HG02973 (cell line): ENCODE data around the gene BLM.

Source experiments
- ATAC-seq: cut with Tn5 transposase; IDR thresholded peaks from one replicate; pipeline ENCODE4 v1.9.1; 2021; ENCODE audit warnings: moderate library complexity; ENCODE audit not compliant: unreplicated experiment

The BLM gene

DNA sequence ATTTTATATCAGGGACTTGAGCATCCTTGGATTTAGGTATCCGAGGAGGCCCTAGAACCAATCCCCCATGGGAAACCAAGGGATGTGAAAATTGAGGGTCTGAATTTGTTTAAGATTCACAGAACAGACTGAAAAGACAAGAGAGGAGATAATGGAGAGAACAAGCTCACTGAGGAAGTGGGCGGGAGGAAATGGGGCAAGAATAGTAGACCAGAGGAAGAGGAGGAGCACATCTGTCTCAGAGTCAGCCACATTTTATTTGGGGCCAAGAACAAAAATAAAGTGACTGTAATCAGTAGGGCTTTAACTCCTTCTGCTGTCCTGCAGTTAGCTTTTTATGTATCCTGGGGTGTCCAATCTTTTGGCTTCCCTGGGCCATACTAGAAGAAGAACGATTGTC is 63.8 kb downstream of the BLM start:
- no peak for ATAC-seq

GRCh38 chr15:90782442-90782841 is 65.3 kb downstream of the BLM start:
- no peak for ATAC-seq

GRCh38 chr15:90787881-90788280 is 70.7 kb downstream of the BLM start:
- ATAC-seq = no peak

DNA sequence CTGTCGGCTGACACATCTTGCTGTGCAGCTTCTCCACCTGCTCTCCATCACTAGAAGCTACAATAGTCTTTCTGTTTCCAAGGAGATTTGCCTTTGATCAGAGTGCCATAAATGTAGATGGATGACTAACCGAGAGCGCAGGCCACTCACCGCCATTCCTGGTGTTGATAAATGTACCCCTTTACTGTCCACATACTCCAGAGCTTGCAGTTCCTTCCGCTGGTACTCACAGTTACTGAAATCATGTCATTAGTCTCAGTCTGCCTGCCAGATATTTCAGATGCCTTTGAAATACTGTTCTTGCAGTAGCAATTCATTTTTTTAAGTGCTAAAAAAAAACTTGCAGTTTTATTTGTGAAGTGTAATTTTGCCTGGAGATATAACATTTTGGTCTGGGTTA is 72.3 kb downstream of the BLM start:
- no peak for ATAC-seq

DNA sequence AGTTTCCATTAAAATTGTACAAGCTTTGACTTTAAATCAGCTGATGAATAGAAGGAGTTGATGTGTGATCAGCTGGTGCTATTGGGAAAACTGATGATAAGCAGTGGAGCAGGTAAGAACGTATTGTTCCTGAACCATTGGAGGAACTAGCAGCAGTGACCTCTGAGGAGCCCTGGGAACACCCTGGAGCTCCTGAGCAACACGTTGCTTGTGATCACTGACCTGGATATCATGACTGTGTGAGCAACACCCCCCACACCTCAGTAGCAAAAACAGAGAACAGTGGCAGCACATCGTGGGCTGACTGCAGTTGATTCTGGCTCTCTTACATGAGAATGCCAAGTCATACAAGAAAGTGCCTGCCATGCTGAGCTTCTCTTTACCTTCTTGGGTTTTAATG is 72.9 kb downstream of the BLM start:
- no peak for ATAC-seq

DNA sequence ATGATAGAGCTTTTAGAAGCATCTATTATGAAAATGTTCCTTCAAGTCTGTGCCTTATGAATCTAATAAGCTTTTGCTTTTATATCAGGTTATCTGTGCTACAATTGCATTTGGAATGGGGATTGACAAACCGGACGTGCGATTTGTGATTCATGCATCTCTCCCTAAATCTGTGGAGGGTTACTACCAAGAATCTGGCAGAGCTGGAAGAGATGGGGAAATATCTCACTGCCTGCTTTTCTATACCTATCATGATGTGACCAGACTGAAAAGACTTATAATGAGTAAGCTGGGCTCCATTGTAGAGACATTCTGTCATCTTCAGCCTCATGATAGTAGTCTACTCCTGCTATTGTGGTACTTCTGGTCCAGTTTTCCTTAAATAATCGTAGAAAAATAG is 73.4 kb downstream of the BLM start:
- ATAC-seq = no peak

- no peak for ATAC-seq
These were observed 77.4 kb downstream of the BLM start for GRCh38 chr15:90794538-90794937.

GRCh38 chr15:90799639-90800170 is 82.6 kb downstream of the BLM start:
- ATAC-seq = no peak

- ATAC-seq = no peak
These were observed 84.7 kb downstream of the BLM start for GRCh38 chr15:90801803-90802202.

DNA sequence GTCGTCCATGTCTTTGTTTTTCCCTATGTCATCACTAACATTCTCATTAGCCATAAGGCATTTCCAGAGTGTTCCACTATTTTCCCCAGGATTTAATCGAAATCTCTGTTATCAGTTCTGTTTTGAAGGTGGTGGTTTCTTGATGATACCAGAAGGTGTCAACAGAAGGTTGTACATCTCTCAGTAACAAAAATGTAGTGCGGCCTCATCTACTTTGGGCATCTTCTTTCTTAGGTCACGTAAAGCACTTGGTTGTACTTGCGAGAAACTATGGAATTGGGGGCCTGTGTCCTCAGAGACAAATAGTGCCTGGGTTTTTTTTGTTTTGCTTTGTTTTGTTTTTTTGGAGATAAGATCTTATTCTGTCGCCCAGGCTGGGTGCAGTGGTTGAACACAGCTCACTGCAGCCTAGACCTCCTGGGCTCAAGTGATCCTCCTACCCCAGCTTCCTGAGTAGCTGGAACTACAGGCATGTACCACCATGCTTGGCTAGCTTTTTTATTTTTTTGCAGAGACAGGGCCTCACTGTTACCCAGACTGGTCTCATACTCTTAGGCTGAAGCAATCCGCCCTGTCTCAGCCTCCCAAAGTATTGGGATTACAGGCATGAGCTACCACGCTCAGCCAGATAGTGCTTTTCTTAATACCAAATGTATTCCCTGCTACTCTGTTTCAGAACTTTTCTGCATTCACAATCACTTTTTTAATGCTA is 90.1 kb downstream of the BLM start:
- no peak for ATAC-seq

DNA sequence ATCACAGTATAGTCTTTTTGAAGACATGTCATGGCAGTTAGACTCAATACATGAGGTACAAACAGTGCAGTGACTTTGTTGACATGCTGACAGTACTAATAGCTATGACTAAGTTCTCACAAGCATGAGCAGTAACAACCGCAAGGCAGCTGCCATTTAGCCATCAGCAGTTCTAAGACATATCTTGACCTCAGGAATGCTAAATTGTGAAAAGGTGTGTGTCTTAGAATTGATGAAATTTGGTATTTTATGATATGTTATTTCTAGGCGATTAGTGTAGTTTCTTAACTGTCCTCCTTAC is 90.6 kb downstream of the BLM start:
- no peak for ATAC-seq

DNA sequence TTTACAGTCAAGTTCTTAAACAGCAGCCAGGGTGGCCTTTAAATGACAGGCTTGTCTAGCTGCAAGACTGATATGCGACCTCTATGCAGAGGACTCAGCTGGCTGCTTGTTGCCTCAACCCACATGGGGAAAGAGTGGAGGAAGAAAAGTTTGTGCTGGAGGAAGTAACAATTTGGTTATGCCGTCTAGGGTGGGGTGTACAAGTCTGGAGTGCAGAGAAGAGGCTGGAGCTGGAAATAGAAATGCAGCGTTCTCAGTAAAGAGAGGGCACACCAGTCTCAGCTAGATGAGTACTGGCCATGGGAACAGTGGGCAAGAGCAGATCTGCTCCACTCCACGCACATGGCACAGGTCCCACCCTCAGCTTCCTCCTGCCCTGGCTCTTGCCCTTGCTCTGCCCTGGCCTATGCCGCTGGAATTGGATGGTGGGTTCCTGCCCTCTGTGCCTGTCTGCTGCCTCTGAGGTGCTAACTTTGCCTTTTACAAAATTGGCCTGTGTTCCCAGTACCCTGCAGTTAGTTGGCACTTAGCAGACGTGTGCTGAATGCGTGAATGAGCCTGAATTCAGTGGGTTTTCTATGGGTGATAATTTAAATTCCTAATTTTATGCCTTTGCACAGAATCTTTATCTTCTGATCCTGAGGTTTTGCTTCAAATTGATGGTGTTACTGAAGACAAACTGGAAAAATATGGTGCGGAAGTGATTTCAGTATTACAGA is 91.5 kb downstream of the BLM start:
- no peak for ATAC-seq

DNA sequence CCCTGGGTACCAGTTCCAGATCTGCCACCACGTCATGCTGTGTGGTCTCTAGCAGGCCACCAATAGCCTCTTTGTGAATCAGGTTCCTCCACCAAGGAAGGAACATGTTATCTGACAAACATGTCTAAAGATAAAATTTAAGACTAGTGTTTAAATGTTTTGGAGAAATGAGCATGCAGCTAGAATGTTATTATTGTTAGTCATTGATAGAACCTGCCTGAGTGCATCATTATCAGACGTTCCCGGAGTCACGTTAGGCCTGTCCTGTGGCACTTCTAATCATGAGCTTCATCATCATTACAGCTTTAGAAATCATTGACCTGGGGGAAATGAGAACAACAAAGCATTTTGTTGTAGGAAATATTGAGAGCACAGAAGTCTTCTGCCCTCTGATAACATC is 92.4 kb downstream of the BLM start:
- ATAC-seq = no peak

GRCh38 chr15:90810354-90810753 is 93.2 kb downstream of the BLM start:
- no peak for ATAC-seq

GRCh38 chr15:90812171-90812957 is 95.2 kb downstream of the BLM start:
- no peak for ATAC-seq

DNA sequence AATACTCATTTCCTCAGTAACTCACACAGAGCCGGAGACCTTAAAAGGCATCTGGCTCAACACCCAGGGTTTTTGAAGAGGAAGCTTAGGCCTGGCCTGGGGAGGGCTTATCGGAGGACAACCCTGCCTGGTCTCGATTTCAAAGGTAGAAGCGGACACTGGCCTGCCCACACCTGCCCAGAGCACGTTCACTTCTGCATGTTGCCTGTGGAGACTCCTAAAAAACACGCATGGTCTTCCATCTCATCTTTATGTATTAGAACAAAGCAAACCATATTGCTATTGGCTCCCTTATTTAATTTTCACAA is 95.8 kb downstream of the BLM start:
- no peak for ATAC-seq

DNA sequence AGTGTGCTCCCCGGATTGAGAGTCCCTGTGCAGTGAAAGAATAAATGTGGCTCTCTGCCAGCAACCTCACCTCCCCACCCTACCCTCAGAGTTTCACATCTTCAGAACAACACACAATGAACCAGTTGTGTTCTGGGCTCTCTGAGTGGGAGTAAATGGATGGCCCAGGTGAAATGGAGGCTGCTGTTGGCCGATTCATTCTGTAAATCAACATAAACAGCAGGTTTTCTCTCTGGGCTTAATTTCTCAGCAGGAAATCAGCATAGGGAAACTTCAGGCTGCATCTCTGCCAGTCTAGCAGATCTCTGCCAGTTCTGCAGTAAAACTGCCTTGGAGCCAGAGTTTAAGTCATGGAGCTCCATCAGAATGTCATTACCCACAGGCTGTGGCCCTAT is 96.6 kb downstream of the BLM start:
- no peak for ATAC-seq

DNA sequence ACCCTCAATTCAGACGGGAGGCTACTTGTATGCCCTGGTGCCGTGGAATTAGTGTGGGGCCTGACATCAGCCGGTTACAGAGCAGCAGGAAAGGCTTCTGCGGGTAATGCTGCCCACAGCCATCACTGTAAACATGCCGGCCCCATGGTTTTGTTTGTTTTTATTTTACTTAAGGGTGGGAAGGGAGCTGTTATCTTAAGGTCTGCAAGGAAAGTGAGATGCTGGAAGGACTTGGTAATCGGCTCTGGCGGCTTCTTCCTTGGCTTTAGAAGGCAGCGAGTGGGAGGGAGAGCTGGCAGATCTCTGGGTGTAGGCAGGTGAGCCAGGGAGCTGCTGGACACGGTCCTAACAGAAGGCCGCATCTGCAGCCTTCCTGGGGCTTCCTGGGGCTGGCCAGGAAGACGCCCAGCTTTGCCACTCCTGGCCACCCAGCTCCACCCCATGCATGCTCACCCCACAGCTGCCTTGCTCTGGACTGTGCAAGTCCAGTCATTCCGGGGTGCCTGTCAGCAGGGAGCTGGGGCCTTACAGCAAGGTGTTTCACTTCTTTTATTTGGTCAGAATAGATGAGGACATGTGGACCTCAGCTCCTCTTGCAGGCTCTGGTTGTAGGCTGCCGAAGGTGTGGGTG is 97.2 kb downstream of the BLM start:
- no peak for ATAC-seq

DNA sequence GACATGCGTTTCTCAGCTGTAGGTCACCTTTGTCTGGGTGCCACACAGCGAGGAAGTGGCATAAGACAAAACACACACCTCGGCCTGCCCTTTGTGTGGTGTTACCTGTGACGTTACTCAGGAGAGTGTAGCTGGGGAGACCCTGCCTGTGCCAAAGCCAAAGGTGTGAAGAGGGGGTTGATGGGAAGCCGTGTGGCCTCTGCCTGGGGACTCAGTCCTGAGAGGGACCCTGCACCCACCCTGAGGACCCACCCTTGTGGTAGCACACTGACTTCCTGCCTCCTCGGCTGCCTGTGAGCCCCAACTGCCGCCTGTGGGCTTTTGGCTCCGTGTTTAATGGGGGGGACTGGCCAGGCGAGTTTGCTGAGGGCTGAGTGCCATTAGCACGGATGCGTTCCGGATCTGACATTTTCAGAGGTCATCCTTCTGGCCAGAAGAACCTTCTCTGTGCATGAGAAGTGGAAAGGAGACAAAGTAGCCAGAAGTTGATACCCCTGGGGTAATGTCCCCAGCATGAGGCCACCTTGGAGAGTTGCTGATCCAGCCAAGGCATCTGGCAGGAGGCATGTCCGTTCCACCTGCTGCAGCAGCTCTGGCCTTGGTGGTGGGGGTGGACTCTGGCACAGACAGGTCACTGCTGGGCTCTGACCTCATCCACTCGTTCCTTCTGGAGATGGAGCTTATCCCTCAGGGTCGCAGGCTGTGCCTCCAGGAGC is 99.4 kb downstream of the BLM start:
- ATAC-seq = no peak

DNA sequence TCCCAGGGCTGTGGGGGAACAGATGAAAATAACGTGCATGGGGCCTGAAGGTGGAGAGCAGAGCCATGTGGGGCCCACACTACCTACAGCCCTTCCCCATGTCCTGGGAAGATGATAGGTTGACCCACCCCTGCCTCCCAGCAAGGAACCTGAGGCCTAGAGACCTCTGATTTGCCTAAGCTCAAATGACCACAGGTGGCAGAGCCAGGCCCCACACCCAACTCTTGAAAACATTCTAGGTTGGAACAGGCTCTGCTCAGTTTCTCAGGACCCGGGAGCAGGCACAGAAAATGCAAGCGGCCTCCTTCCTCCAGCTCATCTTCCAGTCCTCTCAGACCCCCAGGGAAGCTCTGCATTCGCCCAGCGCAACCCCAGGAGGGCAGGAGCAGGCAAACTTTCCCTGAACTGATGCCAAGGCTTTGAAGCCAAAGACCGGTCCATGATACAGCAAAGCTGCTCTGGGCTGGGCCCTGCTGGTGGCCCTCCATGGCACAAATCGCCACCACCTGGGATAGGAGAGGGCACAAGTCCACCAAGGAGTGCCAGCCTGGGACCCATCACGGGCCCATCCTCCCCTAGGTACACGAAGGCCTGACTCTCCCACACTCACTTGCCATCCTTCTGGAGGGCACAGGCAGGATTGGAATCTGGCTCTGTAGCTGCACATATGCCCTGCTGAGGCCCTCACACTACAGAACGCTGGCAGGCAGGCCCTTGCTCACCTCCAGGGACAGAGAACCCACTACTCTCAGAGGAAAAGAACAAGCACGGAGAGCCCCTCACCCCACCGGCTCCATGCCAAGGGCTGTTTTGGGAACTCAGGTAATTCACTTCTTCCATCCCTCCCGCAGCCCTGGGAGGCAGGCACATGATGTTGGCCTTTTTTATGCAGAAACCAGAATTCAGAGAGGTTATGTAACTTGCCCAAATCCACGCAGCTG is 100.2 kb downstream of the BLM start:
- ATAC-seq = no peak
